Bone marrow (tissue), 2 donors: ENCODE results near the gene U2AF2.

Source experiments
- DNase-seq, 2 donors: peaks; one replicate each; lab custom pipeline; 2025; lab: John Stamatoyannopoulos, UW

Gene U2AF2

DNA sequence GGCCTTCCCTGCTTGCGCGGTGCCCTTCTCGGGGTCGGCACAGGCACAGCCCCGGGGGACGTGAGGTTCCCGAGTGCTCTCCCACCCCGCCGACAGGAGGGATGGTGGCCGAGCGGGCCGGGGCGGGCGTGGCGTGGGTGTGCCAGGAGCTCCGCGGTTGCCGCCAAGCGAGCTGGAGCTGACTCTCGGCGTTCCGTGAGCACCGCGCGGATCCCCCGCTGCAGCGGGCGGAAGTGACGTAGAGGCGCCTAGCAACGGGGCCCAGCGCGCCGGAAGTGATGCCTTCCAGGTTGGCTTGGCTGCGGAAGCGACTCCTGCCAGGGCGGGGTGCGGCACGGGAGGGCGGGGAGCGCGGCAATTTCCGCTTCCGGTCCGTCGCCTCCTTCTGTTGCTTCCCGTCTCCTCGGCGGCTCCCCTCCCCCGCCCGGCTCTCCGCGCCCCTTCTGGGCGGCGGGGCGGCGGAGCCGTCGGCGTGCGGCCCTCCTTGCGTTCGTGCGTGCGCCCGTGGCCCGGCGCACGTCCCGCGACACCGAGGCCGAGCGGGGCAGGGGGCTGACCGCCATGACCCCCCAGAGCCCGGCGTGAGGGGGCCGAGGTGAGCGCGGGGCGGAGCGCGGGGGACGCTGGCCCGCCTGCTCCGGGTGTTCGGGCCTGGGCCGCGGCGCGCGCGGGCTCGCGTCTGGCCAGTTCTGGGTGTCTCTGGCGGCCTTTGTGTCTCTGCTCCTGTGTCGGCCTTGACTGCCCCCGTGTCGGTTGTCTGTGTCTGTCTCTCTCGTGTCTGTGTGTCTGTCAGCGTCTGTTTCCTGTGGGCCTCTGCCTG is 20.2 kb downstream of the U2AF2 start, which contains the start of gene EPN1:
Gene EPN1 (plus strand): TSS at position 386 of the 820 bp plus-strand sequence. CDS start 3,402 bp downstream, outside the sequence.
- peak; percentile 77 to 94 for DNase-seq

DNA sequence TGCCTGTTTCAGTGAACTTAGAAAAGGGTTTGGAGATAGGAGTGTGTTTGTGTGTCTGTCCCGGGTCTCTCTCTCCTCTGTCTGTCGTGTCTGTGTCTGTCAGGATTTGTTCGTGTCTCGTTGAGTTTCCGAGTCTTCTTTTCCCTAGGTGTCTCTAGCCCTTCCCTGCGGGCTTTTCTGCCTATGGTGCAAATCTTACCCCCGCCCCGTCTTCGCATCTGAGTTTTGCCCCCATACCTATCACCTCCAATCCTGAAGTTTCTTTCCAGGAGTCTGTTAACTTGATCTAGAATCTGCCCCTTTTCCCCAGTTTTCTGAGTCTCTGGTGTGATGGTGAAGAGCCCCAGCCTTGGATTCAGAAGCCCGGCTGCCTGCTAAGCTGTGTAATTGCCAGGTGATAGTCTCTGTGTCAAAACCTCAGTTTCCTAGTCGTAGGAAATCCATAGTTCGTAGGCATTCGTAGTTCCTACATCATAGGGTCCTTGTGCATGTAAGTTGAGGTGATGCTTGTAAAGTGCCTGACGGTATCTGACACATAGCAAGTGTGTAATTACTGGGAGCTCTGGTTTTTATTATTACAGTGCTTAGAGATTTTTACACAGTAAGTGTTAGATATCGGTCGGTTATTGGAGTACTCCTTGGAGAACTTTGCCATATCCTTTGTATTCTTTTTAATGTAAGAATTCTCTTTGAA is 21.0 kb downstream of the U2AF2 start:
- DNase-seq = no peak

DNA sequence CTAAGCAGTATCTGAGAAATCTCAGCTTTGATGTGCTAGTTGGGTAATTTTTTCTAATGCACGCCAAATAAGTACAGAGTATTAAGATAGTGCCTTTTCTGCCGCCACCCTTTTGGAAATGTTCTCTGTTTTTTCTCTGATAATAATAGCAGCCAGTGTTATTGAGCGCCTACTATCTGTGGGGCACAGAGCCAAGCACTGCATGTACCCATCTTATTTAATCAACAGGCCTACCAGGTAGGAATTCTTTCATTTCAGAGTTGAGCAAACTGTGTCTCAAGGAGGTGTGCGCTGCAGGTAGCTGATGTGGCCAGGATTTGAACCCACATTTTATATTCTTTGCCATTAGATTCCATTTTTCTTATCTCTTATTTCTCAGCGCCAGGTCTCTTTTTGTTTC is 21.5 kb downstream of the U2AF2 start:
- DNase-seq = no peak

DNA sequence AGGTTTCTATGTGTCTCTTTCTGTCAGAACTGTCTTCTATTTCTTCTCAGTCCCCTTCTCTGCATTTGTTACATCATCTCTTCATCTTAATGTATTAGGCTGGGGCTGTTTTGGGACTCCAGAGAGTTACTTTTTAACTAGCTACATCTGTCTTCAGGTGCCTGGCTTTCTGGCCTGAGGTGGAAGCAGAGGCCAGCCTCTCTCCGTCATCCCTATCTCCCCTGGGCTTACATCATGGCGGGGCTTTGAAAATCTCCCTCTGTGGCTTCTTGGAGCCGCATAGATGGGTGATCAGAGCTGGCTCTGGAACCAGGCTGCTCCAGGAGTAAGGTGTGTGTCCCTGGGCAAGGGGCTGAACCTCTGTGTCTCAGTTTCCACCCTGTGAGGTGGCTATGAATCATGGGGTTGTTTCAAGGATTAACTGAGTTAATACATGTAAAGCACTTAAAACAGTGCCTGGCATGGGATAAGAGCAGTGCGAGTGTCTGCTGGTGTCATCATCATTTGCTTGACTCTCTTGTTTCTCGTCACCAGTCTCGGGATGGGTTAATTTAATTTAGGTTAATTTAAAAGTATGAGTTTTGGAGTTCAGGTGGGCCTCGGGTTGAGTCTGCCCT is 22.2 kb downstream of the U2AF2 start:
- DNase-seq = no peak

DNA sequence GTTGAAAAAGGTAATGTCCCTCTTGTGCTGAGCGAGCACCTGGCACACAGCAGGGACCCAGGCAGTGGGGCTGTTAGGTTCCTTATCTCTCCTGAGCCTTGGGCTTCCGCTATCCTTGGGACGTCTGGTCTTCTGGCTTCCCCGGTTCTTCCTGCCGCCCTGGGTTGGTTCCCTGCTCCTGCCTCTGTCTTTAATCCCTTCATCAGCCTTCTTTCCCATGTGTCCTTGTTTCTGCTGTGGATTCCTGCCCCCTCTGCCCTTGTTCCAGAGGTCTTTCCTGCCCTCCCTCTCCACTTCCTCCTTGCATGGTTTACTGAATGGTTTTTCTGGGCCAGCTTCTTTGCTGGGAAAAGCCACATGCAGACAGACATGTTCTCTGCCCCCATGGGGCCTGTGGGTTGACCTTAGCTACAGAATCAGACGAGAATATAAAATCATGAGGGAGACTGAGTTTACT is 22.8 kb downstream of the U2AF2 start:
- no peak for DNase-seq

DNA sequence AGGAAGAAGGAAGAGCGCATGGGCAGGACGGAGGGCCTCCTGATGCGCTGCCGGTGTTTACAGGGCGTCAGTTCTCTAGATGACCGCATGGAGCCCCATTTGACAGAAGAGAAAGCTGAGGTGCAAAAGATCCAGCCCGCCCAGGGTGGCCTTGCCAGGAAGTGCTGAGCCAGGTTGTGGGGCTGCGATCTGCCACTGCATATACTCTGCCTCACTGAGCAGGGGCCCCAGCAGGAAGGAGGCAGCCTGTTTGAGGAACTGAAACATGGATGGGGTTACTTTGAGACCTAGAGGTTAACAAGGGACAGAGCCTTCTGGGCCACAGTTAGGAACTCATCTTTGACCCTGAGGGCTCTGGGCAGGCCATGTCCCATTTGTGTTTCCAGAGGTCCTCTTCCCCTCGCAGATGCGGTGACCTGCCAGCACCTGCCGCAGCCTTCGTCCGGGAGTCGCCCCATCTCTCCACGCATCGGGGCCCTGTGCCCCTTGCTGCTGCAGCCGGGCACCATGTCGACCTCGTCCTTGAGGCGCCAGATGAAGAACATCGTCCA is 23.4 kb downstream of the U2AF2 start:
- DNase-seq = peak in 1 of 2 donors; percentile 37

DNA sequence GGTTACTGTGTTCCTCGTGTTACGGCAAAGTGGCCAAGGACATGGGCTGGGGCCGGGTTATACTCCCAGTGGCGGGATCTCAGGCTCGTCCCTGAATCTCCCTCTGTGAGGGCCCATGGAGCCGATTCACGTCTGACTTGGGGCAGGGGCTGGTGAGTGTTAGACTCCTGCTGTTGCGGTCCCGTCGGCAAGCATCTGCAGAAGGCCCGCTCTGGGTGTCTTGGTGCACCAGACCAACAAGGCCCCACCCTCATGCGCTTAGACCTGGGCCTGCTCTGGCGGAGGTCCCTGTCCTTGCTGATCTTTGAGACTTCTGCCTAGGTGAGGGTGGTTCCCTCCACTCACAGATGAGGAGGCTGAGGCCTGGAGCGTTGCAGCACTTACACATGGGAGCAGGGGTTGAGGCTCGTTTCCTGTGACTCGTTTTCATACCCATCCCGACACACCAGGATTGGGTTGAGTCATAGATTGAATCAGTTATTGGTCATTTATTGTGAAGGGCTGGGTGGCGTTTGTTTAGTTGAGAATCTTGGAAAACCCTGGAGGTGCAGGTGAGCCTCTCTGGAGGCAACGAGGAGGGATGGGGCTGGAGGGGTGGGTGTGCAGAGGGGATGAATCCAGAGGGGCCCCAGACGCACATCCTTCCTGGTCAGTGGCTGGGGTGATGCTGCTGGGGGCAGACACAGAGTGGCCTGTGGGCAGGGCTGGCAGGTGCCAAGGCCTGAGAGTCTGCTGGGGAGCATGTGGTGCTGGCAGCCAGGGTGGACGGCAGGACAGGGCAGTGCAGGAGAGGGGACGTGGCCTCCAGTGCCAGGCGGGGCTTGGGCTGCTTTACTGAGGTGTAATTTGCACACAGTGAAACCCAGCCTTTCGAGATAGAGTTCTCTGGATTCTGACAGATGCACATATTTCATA is 24.8 kb downstream of the U2AF2 start:
- no peak for DNase-seq

DNA sequence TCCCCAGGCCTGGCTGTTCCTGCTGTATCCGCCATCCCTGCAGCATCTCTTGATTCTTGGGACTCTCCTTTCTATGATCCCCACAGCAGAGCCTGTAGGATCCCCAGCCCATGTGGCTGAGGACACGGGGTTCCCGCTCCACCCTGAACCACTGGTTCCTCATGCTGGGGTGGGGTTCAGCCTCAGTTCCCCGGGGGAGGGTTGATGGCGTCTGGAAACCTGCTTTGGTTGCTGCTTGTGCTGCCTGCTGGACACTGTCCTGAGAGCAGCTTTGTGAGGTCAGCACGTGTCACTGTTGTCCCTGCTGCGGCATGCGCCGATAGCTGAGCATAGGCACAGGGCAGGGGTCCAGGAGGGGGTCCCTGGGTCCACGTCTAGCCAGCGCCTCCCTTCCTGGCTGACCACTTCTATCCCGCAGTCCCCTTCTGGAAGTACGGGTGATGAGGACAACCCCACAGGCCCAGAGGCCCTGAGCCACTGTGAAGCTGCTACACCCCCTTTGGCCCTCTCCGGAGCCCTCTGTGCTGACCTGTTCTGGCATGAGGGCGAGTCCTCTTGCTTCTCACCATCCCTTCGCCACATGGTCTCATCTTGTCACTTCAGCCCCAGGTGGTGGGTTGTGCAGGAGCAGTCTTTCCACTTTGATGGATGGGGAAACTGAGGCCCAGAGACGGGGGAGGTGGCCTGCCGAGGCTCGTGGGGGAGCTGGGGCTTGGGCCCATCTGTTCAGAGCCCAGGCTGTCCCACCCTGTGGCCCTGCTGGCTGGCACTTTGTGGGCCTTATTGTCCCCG is 25.7 kb downstream of the U2AF2 start:
- DNase-seq = no peak

DNA sequence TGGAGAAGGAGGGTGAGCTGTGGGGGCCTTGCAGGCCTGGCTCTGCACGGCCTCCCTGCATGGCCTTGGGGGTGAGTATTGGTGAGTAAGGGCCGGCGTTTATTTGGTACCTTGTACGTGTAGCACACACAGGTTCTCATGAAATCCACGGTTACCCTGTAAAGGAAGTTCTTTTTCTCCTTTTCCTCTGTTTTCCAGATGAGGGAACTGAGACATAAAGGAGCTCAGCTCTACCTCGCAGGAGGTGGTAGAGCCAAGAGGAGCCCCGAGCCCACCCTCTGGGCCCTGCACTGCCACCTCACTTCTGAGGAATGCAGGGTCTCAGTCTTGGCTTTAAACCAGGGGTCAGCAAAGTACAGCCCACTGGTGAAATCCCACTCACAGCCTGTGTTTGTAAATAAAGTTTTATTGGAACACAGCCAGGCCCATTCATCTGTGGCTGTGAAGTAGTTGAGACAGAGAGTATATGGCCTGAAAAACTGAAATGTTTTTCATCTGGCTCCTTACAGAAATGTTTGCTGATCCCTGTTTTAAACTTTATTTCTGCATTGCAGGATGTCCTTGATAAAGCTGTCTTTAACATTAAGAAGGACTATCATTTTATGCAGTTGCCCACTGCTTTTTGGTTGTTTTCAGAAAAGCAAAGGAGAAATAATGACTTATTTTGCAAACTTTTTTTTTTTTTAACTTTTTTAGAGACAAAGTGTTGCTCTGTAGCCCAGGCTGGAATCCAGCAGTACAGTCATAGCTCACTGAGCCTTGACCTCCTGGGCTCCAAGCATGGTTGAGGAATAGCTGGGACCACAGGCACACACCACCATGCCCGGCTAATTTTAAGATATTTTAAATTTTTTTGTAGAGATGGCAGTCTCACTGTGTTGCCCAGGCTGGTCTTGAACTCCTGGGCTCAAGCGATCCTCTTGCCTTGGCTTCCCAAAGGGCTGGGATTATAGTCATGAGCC is 26.6 kb downstream of the U2AF2 start:
- DNase-seq = no peak

DNA sequence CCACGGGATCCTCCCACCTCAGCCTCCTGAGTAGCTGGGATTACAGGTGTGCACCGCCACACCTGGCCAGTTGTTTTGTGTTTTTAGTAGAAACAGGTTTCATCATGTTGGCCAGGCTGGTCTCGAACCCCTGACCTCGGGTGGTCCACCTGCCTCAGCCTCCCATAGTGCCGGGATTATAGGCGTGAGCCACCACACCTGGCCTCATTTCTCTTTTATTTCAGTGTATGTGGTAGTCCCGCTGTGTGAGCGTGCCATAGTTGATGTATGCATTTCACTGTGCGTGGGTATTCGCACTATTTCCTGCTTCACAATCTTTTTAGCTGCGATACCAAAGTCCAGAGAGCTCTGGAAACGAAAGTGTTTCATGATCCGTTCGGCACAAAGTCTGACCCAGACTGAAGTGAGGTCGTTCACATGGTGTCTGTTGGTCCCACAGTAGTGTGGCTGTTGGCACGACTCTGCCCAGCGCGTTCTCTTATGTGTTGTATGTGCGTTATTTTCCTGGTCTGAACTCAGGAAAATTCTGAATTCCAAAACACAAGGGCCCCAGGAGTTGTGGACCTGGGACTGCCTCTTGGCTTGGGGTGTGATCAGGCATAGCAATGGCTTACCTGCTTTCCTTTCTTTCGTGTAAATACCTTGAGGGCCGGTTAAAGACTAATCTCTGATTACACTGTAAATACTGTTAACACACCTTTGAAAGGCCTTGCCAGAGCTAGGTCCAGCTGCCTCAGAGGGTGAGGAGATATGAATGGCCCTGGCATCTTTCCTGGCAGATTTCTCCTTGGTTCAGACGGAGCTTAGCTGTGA is 28.8 kb downstream of the U2AF2 start:
- DNase-seq = no peak

DNA sequence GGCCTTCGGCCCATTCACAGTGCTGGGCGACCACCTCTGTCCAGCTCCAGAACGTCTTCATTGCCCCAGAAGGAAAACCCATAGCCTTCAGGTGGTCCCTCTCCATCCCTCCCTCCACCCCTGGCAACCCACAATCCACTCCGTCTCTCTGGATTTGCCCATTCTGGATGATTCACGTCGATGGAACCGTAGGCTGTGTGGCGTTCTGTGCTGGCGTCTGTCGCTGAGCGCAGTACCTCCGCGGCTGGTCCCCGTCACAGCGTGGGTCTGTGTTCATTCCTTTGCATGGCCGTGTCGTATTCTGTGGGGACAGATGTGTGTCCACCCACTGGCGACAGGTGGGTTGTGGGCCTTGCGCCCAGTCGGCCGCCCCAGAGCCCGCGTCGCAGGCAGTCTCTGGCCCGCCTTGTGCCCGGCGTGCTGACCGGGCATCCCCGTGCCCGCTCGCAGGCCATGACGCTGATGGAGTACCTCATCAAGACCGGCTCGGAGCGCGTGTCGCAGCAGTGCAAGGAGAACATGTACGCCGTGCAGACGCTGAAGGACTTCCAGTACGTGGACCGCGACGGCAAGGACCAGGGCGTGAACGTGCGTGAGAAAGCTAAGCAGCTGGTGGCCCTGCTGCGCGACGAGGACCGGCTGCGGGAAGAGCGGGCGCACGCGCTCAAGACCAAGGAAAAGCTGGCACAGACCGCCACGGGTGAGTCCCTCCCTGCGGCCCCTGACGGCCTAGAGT is 30.3 kb downstream of the U2AF2 start:
- no peak for DNase-seq

DNA sequence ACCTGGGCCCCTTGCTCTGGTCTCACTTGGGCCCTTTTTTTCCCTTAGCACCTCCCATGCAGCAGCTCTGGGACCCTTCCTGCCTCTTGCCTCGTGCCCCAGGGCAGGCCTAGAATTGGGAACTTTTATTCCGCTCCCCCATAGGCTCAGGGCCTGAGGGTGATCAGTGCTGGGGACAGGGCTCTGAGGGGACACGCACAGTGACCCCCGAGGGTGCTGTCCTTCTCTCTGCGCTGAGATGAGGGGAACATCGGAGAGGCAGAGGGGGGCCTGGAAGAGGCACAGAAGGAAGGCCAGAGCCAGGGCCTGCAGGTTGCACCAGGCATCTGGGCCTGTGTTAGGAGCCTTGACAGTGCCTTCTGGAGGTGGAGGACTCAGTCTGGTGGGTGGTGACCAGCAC is 30.9 kb downstream of the U2AF2 start:
- DNase-seq = no peak

DNA sequence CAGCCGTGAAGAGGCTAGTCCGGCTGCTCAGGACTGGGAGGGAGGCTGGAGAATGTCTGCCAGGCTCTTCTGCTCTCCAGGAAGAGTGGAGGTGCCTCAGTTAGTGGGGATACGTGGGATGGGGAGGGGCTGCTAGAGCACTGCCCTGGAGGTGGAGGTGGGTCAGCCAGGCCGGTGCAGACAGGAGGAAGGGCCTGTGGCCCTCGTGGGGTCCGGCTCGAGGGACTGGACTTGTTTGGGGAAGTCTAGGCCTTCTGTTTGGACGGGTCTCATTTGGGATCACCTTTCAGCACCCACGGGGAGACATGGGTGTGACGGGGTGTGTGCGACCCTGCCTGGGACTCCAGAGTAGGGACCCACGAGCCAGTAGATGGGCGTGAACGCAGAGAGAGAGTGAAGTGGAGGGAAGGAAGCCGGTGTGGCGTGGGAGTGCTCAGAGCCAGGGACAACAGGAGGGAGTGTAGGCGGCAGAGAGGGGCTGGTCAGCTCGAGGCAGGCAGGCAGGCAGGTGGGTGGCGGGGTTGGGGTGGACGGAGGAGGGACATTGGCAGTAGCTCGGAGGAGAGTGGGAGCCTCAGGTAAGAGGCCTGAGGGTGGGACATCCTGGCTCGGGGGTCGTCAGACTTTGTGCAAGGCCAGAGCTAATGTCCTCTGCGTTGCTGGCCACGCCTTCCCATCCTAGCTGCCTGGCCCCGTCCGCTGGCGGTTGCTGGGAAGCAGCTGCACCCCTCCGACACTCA is 31.6 kb downstream of the U2AF2 start:
- no peak for DNase-seq

DNA sequence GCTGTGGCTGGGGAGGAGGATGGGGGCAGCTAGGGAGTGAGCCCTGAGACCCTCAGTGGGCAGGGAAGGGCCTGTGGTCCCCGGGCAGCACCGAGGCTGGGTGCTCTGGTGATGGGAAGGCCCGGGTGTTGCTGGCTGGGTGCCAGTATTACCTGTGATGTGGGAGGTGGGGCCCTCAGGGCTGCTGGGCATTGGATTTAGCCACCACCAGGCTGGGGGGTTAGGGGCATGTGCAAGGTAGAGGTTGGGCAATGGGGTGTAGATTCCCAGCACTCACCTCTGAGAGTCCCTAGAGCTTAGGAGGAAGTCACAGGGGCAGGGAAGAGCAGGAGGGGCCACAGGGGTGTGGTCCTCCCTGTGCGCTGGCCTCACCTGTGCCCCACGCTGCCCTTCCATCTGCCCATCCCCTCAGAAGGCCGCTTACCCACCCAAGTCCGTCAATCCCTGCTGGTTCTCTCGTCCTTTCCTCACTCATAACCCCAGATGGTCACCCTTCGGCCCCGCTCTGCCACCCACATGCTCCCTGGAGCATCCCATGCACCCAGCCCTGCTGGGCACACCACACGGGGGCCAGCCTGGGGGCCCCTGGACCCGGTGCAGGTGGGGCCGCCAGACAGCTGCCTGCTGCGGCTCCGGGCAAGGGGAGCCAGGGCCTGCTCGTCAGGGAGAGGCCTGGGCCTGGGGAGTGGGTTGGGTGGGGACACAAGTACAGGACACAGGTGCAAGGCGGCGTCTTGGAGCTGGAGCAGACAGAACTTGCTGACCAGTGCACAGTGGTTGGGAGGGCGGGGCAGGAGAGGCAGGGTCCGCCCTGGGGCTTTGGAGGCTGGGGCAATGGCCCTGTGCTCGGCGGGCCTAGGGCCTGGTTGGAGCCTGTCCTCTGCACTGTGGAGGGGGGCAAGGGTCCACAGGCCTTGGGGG is 32.7 kb downstream of the U2AF2 start:
- no peak for DNase-seq

DNA sequence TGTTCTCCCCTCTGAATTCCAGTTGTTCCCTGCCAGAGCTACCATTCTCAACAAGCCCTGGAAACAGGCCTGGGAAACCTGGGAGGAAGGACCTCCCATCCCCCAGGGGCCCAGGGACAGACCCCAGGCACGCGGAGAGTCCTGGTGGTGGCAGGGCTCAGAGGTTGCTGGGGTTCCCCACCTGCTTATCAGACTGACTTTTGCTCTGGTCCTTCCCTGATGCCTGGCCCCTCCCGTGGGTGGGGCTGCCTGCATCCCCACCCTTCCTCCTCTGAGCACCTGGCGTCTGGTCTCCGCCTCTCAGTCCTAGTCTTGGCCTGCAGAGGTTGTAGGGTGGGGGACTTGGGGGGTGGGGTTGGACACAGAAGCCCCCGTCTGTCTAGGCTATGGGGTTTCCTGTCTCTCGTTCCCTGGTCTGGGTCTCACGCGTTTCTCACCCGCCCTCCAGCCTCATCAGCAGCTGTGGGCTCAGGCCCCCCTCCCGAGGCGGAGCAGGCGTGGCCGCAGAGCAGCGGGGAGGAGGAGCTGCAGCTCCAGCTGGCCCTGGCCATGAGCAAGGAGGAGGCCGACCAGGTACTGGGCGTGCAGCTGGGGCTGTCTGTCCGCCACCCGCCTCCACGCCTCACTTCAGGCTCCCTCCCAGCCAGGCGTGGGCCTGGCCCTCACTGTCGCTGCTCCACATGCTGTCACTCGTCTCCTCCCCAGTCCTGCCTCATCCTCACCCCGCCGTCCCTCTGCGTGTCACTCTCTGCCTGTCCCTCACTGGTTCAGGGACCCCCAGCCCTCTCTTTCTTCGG is 33.8 kb downstream of the U2AF2 start:
- DNase-seq = no peak
